Caco-2 (cell line): Measurements from ENCODE around the gene PAQR6. TPM values are rescaled to one million over a fixed set of nuclear protein-coding genes. Genes with fewer than 3 reads are reported as not detected.
A peak's percentile ranks its signal among the peaks of the same experiment; 100 is the strongest.

Source experiments
- BruUV-seq: library from RNA; stranded (reverse); fragments of 400-500 nt; replicated peaks from 2 replicates; lab custom pipeline; 2021; lab: Mats Ljungman, UMichigan
- CTCF ChIA-PET: fragments of 300-600 bp; sonication (Branson Sonifier 250); formaldehyde crosslinking; loops from one replicate; lab custom pipeline; 2022; ENCODE audit warnings: antibody characterized with exemption; lab: Charles Lee
- POLR2A ChIA-PET: fragments of 300-600 bp; sonication (Branson Sonifier 250); formaldehyde crosslinking; loops from one replicate; lab custom pipeline; 2022; ENCODE audit warnings: antibody characterized with exemption; lab: Charles Lee
- DNase-seq, 2 experiments: peaks; one replicate each; pipeline versions ENCODE4 v3.0.0 to v3.0.0-alpha.2; 2020 to 2022
- H3K27me3 ChIP-seq: replicated peaks from 2 replicates; pipeline ENCODE4 v1.6.0; 2011; ENCODE audit warnings: low read length; ENCODE audit not compliant: control insufficient read depth, insufficient read depth
- H3K36me3 ChIP-seq: 2 replicates; pipeline ENCODE4 v1.5.1; 2011; ENCODE audit warnings: low read length; ENCODE audit not compliant: control insufficient read depth, insufficient read depth
- H3K4me1 ChIP-seq: fragments of 250-450 bp; sonication (Bioruptor Pico); 2 replicates; pipeline ENCODE4 v1.5.1; 2020; ENCODE audit warnings: mild to moderate bottlenecking
- H3K4me3 ChIP-seq: 2 replicates; pipeline ENCODE4 v1.5.1; 2011; ENCODE audit warnings: low read depth, mild to moderate bottlenecking, control low read depth, low read length
- H3K9me3 ChIP-seq: fragments of 250-450 bp; sonication (Bioruptor Pico); 2 replicates; pipeline ENCODE4 v1.5.1; 2020; ENCODE audit warnings: mild to moderate bottlenecking, moderate library complexity
- H3K27ac Mint-ChIP-seq: one replicate; pipeline ENCODE4 v1.8.0; 2022; ENCODE audit warnings: mixed read lengths; ENCODE audit not compliant: unreplicated experiment
- H3K27me3 Mint-ChIP-seq: one replicate; pipeline ENCODE4 v1.8.0; 2022; ENCODE audit warnings: mixed read lengths; ENCODE audit not compliant: insufficient read depth, unreplicated experiment
- H3K36me3 Mint-ChIP-seq: one replicate; pipeline ENCODE4 v1.8.0; 2022; ENCODE audit warnings: mild to moderate bottlenecking, mixed read lengths; ENCODE audit not compliant: insufficient read depth, unreplicated experiment
- H3K4me1 Mint-ChIP-seq: one replicate; pipeline ENCODE4 v1.8.0; 2022; ENCODE audit warnings: low read depth, mixed read lengths; ENCODE audit not compliant: unreplicated experiment
- H3K4me3 Mint-ChIP-seq: one replicate; pipeline ENCODE4 v1.8.0; 2022; ENCODE audit warnings: mild to moderate bottlenecking, moderate library complexity, mixed read lengths; ENCODE audit not compliant: unreplicated experiment
- H3K9me3 Mint-ChIP-seq: one replicate; pipeline ENCODE4 v1.8.0; 2022; ENCODE audit warnings: mixed read lengths; ENCODE audit not compliant: unreplicated experiment
- intact Hi-C: fragments of 100-400 bp; cut with micrococcal nuclease; formaldehyde crosslinking; loops from one replicate; pipeline ENCODE4 v1.10.0; 2022; ENCODE audit not compliant: unreplicated experiment
- total RNA-seq: library from RNA; stranded (reverse); gene quantifications from 2 replicates; pipeline ENCODE4 v1.2.3, GENCODE V29; 2022
- TF ChIP-seq, protein P1 (sequence below), 2 experiments: fragments of 200-600 bp in 1 of 2; IDR thresholded peaks; 1 replicate in 1 of 2; 2 replicates in 1 of 2; pipeline versions ENCODE4 v1.5.1 to v1.8.0; 2011 to 2022; ENCODE audit warnings: antibody characterized with exemption in 1 of 2, control low read depth in 1 of 2, inconsistent platforms in 1 of 2, low read depth in 1 of 2, low read length in 1 of 2, mild to moderate bottlenecking in 1 of 2, moderate library complexity in 1 of 2; ENCODE audit not compliant: insufficient read depth in 1 of 2, severe bottlenecking in 1 of 2, unreplicated experiment in 1 of 2

The PAQR6 gene
- total RNA-seq, 1 experiment from 2014 or later, result 4.1 TPM

DNA sequence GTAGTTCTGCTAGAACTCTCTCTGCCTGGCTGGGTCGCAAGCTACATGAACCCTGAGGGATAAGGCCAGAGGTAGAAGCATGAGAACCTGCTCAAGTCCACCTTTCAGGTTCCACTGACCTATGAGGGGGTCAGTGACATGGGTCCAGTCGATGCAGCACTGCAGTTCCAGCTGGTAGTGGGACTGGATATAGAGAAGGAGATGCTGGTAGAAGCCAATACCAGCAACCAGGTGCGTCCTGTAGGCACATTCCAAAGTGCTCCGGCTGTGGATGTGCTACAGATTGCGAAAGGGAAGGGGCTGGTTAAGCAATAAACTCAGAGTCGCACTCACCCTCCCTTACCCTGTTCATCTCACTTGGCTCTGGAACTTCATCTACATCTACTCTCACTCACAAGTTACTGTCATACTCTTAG lies 29.1 kb upstream of the PAQR6 start:
- intact Hi-C loops, result no loop called here
- Histone ChIP-seq H3K4me1 (peaks cover 10% of the 10 kb centered on the region), H3K4me3 (no peak overlapping the region), H3K9me3 (no peaks in the 10 kb centered on the region), H3K27me3 (no peaks in the 10 kb centered on the region), H3K36me3 (peaks cover 15% of the 10 kb centered on the region)
- no peak overlapping the region for H3K27ac Mint-ChIP-seq
- no TSS peak for BruUV-seq
- ChIA-PET POLR2A (no interaction called here), CTCF (no interaction called here)
- TF ChIP-seq, protein P1, sequence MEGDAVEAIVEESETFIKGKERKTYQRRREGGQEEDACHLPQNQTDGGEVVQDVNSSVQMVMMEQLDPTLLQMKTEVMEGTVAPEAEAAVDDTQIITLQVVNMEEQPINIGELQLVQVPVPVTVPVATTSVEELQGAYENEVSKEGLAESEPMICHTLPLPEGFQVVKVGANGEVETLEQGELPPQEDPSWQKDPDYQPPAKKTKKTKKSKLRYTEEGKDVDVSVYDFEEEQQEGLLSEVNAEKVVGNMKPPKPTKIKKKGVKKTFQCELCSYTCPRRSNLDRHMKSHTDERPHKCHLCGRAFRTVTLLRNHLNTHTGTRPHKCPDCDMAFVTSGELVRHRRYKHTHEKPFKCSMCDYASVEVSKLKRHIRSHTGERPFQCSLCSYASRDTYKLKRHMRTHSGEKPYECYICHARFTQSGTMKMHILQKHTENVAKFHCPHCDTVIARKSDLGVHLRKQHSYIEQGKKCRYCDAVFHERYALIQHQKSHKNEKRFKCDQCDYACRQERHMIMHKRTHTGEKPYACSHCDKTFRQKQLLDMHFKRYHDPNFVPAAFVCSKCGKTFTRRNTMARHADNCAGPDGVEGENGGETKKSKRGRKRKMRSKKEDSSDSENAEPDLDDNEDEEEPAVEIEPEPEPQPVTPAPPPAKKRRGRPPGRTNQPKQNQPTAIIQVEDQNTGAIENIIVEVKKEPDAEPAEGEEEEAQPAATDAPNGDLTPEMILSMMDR (IDR thresholded peaks at IDR 0.05; ENCODE audit: insufficient read depth in 1 of 2, low read depth in 1 of 2, low read length in 1 of 2, severe bottlenecking in 1 of 2, unreplicated experiment in 1 of 2), result no peak
- no peaks in the 10 kb centered on the region for H3K9me3 Mint-ChIP-seq
- peak; percentile 59 to 60 for DNase-seq
- peaks cover 70% of the 10 kb centered on the region for H3K36me3 Mint-ChIP-seq
- H3K27me3 Mint-ChIP-seq, result no peaks in the 10 kb centered on the region
- peaks cover 12% of the 10 kb centered on the region for H3K4me1 Mint-ChIP-seq
- H3K4me3 Mint-ChIP-seq, result no peak overlapping the region

- peaks cover 15% of the 10 kb centered on the region for H3K36me3 ChIP-seq
- H3K27ac Mint-ChIP-seq, result no peak overlapping the region
- CTCF ChIA-PET, result no interaction called here
Measured at GRCh38 chr1:156276532-156276931, 28.7 kb upstream of the PAQR6 start.

DNA sequence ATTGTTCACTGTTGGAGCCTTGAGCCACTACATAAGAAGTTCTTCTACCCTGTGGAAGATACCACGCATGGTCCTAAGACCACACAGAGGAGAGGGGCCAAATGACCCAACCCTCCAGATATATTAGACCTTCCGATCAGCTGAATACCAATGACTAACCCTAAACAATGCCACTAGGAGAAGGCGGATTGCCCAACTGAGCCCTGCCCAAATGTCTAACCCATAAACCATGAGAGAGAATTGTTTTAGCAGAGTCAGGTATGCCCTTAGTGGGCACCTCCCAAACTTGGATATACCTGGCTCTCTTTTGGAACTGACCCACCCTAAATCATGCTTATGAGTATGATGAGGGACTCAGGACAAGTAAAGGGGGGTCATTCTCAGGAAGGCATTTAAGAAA lies 22.5 kb upstream of the PAQR6 start:
- Mint-ChIP-seq H3K4me1 (no peaks in the 10 kb centered on the region), H3K27ac (no peak overlapping the region), H3K36me3 (peaks cover 99% of the 10 kb centered on the region), H3K27me3 (no peaks in the 10 kb centered on the region), H3K4me3 (no peak overlapping the region), H3K9me3 (no peaks in the 10 kb centered on the region)
- Histone ChIP-seq H3K4me3 (no peak overlapping the region), H3K27me3 (no peaks in the 10 kb centered on the region), H3K9me3 (no peaks in the 10 kb centered on the region), H3K4me1 (no peaks in the 10 kb centered on the region), H3K36me3 (peaks cover 12% of the 10 kb centered on the region)
- no peak for DNase-seq
- ChIA-PET CTCF (no interaction called here), POLR2A (interaction anchor here (0.6 kb wide), 1 partner anchor 446 kb away, joined by 11 read pairs; no protein-coding TSS in a partner anchor)
- TF ChIP-seq, protein P1 (IDR thresholded peaks at IDR 0.05; ENCODE audit: insufficient read depth in 1 of 2, low read depth in 1 of 2, low read length in 1 of 2, severe bottlenecking in 1 of 2, unreplicated experiment in 1 of 2), result no peak
- intact Hi-C loops, result no loop called here
- no TSS peak for BruUV-seq

More at GRCh38 chr1:156276532-156276931, 28.7 kb upstream of the PAQR6 start:
- POLR2A ChIA-PET, result no interaction called here
- Histone ChIP-seq H3K4me1 (peaks cover 9% of the 10 kb centered on the region), H3K27me3 (no peaks in the 10 kb centered on the region), H3K9me3 (no peaks in the 10 kb centered on the region), H3K4me3 (no peak overlapping the region)
- Mint-ChIP-seq H3K27me3 (no peaks in the 10 kb centered on the region), H3K4me3 (no peak overlapping the region), H3K4me1 (peaks cover 12% of the 10 kb centered on the region), H3K9me3 (no peaks in the 10 kb centered on the region), H3K36me3 (peaks cover 74% of the 10 kb centered on the region)
- TF ChIP-seq, protein P1 (IDR thresholded peaks at IDR 0.05; ENCODE audit: insufficient read depth in 1 of 2, low read depth in 1 of 2, low read length in 1 of 2, severe bottlenecking in 1 of 2, unreplicated experiment in 1 of 2), result no peak
- intact Hi-C loops, result no loop called here
- no peak for DNase-seq
- BruUV-seq, result no TSS peak
